ENCODE data around the gene CPB2.

CPB2 gene, protein sequence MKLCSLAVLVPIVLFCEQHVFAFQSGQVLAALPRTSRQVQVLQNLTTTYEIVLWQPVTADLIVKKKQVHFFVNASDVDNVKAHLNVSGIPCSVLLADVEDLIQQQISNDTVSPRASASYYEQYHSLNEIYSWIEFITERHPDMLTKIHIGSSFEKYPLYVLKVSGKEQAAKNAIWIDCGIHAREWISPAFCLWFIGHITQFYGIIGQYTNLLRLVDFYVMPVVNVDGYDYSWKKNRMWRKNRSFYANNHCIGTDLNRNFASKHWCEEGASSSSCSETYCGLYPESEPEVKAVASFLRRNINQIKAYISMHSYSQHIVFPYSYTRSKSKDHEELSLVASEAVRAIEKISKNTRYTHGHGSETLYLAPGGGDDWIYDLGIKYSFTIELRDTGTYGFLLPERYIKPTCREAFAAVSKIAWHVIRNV

DNA sequence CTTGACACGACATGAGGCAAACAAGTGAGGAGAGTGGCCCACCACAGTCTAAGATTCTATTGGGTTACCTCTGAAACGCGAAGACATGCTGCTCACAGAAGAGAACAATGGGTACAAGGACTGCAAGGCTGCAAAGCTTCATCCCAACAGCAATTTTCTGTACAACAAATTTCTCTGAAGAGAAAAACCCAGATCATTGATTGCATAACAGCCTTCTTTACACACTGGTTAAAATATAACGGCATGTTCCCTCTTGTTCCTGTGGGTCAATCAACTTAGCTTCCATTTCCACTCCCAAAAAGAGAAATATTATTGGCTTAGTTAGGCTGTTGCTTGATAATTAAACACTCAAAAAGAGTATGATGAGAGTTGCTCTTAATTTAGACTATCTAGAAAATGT is at the start of gene CPB2:
Gene CPB2 (minus strand): TSS at position 166 of the 400 bp plus-strand sequence. CDS start 24 bp downstream, at position 142.
- no peak for DNase-seq

DNA sequence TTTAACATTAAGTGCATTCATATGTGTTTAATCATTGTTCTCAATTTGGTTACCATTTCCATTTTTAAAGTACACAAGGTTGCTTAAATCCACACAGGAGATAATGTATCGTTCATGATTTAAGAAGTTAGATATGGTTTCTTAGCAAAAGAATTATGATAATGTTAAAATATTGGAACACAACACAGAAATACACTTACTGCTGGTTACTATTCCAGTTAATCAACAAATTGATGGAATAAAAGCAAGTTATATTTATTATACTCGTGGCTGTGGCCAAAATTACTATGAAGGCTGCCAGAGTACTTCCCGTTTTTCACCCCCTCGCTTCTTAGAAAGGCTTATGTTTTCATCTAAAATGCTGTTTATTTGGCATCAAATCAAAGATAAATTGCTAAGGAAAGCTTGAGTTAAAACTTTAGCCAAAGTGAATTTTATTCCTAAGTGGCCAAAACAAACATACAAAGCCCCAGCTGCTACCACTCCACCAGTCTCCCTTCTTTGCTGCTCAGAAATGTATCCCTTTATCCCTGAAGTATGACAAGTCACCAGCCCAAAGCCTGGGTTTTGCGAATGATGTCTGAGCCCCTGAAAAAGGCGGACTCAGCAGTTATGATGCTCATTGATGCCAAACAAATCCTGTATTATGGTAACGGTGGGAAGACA is 49.4 kb upstream of the CPB2 start:
- no peak for DNase-seq

DNA sequence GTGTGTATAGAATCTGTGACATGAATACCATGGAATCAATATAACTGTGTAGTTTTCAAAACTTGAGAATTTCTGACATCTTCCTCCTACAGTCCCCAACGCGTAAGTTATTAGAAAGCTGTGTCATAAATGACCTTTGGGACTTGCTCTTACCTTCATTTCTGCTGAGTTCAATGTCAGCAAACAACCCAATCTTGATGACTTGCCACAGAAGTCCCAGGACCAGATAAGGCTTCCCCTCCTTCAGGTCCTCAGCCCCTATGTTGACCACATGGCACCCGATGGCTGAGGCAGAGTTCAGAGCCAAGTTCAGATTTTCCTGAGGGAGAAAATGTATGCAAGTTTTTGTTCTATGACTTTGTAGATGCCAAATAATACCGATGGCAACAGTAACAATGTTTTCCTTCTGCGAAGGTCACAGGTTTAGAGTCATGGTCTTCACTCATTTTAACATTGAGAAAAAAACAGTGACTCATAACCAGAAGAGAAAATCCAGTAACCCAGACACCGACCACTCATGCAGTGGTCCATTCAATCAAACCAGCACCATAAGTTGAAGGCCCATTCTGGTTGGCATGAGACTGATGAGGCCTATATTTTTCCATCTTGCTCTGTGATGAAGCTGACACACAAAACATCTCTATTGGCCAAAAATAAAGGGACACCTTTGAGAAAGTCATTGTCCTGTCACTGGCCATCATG is 47.9 kb upstream of the CPB2 start:
- no peak for DNase-seq

DNA sequence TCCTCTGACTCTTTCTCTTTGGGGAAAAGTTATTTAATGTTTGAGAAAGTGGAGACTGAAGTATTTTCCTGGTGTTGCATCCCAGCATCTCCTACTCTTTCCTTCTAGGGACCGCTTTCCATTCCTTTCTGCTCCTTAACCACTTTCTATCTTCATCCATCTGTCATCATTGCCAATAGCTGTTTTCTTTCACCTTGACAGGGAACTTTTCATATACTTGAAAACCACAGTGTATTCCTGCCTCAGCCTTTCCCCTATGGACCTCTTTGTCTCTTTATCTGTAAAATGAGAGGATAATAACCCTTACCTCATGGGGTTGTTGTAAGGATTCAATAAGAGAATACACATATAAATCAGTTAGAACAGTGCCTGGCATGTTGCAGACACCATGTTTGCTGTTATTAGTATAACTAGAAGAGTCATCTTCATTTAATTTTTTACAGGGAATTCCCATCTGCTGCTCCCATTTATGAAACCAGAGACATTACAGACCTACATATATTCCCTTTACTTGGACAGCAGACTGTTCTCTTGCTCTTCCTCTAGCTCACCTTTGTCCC is 45.4 kb upstream of the CPB2 start:
- no peak for DNase-seq

DNA sequence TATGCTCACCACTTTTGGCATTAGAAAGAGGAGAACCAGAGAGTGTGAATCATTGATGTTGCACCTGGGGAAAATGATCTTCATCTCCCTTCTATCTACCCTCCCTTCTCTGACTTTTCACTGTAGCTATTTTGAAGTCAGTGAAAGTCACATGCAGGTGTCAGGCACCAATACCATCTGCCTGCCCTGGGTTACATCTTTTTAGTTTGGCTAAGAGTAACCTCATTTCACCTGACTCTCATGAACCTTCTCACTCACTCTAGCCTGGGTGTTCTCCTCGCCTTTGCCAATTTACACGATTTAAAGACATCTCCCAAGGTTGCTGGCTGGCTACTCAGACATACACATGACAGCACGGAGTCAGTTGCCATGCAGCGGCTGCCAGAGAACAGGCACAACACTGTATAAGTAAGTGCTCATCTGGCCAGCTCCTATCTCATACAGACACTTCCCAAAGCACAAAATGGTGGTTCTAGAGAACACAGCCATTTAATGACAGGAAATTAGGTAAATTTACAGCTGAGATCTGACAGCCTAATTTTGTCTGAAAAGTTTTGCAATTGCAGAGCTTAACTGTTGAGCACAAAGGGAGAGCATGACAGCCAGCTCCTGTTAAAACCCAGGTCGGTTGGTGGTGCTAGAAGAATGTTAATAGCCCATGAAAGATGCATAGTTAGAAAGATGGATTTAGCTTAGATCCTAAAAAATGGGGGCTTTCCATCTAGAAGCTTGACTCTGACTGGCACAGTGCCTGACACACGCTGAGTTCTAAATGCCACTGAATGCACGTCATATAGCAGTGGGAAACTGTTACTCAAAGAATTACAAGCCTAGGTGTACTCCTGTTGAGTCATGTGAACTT is 44.7 kb upstream of the CPB2 start:
- DNase-seq = no peak

DNA sequence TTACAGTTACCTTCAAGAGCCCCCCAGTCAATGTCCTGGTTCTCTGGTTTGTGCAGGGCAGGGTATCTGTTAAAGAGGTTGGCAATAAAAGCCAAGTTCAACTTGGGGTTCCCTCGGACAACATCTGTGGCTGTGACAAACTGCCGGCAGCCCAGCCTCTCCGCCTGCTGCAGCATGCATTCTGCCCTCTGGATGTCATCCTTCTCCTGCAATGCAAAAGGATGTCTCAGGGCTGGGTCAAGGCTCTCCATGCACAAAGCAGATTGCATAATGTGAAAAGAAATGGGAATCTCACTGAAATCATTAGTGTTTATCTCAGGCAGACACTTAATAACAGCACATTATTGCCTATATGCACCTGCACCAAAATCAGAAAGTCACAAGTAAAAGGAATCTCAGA is 42.1 kb upstream of the CPB2 start:
- no peak for DNase-seq

DNA sequence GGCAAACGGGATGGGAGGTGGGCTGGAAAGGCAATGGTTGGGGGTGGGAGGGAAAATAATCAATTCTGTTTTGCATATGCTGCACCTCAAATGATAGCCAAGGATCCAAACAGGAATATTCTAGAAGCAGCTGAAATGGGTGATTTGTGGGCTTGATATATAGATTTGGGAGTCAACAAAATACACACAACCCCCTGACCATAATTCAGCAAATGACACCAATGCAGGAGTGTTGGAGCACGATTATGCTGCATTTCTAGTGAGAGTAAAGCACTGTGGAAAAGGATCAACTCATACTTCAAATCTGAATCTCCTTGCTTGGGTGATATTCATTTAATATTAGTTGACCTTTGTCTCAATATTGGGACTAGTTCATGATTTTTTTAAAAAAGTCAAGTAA is 41.1 kb upstream of the CPB2 start:
- DNase-seq = no peak

DNA sequence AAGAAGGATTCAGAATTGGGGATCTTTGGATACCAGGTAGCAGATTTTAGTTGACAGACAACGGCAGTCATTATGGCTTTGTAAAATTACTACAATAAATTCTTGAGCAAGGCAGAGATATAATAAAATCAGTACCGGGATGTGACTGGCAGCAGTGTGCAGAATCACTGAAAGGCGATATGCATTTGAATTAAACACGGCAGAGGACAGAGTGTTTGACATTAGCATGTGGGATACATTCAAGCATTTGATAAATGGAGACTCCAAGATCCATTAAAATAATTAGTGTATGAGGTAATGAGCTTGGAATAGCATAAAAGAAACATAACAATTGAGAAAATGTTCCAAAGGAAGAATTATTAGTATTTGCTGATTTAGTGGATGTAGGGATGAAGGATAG is 40.3 kb upstream of the CPB2 start:
- DNase-seq = no peak

DNA sequence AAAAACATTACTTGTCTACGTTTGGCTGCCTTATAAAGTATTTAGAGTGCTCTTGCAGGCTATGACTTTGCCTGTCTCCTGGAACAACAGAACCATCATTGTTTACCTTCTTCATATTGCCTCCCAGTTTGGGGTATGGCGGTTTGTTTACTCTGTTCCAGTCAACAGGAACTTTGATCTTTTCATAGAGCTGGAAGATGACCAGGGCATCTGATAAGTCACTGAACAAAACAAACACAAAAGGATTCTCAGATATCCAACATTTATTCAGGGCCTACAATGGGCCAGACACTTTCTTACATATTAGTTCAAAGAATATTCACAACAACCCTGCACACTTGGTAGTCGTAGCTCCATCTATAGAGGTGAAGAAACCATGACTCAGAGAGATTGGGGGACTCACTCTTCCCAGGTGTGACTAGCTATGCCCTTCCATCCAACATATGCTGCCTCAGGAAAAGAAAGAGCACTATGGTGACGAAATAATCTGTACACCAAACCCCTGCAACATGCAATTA is 38.4 kb upstream of the CPB2 start:
- no peak for DNase-seq

DNA sequence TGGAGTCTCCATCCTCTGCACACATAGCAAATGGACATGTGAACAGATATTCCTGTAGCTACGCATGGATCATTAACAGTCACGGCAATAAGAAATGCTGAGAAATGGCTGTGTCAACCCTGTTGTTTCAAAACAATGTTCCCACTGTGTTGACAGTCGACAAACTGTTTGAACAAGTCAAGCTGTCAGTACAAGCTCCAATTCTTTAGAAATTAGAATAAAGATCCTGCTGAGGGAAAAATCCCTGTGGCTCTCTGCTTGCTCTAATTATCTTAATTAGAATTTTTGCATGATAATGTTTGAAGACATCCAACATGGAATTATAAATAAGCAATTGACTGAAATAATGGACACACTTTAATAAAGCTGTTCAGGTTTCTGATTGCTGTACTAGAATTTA is 37.9 kb upstream of the CPB2 start:
- DNase-seq = no peak

DNA sequence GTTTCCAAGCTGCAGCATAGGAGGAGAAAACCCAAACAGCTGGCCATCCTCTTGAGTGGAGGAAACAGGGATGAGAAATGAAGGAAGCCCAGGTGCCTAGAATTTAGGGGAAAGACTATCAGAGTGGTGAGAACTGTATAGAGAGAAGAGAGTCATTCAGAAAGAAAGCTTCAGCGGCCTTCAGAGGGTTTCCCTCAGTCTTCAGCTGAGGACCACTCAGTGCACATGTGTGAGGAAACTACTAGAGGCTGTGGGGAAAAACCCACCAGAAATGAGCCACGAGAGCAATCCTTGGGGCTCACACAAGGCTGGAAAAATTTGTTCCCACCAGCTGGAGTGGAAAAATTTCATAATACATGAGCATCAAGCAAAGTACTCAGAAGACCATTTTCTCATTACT is 35.2 kb upstream of the CPB2 start:
- DNase-seq = no peak

DNA sequence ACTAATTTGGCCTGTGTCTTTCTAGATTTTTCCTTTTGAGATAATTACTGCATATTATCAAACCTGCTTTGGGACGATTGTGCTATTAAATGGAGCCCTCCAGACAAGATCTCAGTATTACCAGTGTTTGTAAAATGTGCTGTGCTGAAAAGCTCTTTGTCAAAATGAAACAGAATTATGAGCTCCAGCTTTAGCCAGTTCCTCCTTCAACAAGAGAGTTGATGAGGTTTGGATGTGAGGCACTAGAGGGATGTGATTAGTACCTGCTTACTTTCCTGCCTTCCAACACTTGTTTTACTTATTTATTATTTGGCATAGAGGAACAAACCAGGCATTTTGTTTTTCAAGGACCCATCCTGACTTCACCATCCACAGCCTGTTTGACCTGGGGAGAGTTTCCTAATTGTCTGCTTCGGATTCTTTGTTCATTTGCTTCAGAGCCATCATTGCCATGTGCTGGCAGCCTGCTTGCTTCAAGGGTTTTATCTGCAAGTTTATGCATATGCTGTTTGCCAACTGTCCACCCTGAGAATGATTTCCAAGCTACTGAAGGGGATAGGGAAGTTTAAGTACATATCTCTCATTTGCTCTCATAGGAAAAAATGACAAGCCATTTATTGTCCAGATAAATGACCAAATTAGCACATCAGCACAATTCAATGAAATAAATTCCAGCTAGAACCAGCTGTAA is 32.9 kb upstream of the CPB2 start:
- no peak for DNase-seq

DNA sequence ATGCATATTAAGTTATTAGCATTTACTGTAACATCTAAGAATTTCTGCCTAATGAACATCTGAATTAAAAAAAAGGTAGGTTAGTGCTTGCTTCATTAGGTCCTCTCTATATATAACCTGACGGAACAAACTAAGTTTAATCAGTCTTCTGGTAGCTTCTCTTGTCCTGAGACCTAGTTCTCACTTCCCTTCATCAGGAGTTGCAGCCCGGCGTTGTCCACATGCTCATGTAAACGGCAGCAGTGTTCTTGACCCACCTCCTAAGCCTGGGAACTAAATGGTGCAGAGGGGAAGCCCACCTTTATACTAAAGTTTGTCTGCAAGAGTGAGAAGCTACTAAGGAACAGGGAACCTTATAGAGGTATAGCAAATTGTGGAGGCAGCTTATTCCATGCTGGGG is 31.9 kb upstream of the CPB2 start:
- DNase-seq = no peak

DNA sequence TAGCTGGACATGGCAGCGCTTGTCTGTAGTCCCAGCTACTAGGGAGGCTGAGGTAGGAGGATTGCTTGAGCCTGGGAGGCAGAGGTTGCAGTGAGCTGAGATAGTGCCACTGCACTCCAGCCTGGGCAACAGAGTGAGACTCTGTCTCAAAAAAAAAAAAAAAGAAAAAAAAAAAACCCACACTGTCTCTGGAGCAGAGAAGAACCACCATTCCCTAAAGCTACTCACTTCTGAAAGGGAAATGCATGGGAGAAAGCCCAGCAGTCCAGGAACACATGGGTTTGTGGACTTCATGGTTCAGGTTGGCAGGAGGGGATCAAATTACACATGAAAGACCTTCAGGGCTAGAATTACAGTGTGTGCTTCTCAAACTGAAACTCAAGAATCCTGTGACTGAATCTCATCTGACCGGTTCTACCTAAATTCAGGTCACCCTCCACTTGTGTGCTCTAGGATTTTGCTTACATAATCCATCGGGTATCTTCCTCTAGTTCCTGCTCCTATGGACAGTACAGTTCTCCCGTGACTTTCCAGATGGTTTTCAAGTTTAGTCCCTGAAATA is 30.2 kb upstream of the CPB2 start:
- DNase-seq = no peak

DNA sequence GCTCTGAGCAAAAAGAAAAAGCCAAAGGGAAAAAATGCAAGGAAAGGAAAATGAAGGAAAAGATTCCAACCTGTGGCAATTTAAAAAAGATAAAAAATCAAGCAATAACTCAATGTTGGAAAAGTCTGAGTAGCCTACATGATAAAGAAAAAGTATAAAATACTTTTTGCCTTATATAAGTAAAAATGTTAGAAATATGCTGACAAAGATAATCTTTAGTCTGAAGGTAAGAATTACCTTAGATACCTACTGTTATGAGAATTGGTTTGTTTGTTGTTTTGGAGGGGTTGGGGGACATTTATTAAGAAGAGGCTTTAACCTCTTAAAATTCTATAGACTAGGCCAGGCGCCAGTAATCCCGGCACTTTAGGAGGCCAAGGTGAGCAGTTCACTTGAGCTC is 29.7 kb upstream of the CPB2 start:
- DNase-seq = no peak

DNA sequence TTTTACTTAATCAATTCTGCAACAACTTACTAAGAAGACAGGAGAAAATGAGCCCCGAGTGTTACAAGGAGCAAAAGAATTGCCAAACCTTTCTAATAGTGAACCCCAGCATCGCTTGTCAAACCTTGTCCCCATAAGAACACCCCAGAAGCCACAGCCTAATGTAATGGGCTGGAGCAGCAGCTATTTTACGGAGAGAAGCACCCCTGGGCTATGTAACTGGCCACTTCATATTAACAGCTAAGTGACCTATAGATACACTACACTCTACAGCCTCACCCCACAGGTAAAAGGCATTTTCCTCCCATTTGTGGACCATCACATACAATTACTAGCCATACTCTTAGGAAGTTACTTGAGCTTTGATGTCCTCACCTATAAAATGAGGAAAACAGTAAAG is 27.3 kb upstream of the CPB2 start:
- no peak for DNase-seq

DNA sequence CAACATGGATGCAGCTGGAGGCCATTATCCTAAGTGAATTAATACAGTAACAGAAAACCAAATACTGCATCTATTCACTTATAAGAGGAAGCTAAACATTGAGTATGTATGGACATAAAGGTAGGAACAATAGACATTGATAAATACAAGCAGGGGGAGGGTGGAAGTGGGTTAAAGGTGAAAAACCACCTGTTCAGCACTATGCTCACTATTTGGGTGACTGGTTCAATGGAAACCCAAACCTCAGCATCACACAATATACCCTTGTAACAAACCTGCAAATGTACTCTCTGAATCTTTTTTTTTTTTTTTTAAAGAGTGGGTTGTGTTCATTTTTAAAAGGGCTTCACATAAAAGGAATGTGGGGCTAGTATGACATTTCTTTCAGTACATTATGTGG is 26.9 kb upstream of the CPB2 start:
- no peak for DNase-seq

DNA sequence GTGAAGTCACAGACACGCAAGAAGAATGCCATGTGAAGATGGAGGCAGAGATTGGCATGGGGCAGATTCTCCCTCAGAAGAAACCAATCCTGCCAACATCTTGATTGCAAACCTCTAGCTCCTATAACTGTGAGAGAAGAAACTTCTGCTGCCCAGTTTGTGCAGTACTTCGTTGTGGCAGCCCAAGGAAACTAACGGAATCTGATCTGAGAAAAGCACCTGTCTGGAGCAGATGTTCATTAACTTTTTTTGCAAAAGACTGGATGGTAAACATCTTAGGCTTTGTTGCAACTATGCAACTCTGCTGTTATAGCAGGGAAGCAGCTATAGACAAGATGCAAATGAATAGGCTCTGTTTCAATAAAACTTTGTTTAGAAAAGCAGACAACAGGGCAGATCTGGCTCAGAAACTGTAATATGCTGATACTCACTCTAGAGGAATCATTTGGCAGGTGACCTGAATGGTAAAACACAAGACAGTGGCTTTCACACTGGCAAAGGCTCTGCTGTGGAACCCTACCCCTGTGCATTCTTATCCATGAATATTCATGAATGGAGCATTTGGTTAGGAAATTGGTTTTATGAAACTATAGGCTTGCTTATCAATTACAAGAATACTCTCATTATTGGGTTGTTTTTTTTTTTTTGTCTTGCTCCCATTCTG is 25.3 kb upstream of the CPB2 start:
- DNase-seq = no peak

DNA sequence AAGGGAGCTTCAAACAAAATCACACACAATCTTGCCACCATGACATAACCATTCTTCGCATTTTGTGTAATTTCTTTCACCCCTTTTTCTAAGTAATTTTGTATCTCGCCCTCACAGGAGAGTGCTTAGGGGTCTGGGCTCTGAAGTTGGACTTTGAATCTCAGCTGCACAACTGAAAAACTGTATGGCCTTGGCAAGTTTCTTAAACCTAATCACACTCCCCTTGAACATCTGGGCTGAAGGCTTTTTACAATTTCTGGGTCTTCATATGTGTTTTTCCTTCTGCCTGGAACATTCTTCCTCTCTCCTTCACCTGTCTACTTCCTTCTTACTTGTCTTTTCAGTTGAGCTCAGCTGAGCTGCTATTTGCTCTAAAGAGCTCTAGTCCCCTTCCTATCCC is 24.3 kb upstream of the CPB2 start:
- DNase-seq = no peak

DNA sequence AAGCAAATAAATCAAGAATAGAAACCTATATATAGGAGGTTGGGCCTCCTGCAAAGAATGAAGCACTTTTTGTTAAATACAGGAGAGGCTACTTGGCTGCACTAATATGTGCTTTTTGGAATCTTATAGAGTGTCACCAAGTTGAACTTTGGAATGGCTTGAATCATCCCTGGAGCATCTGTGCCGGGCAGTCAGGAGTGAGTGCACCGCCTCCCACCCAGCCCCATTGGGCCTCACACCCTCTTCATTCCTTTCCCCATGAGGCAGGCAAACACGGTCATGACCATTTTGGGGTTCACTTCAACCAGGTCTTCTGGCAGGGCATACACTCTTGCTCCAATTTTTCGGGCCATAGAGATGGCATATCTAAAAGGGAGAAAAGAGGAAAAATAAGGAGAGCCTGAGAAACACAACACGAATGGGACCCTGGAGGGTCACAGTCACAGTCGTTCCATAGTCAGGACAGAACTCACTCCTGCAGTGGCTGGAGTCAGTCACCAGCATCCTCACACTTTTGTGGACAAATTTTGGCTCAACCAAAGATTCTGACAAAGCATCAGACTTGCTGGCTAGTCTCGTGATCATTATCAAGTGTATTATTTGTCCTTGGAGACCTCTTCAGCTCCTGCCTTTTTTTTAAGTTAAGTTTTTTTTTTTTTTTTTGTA is 22.7 kb upstream of the CPB2 start:
- no peak for DNase-seq

All from activated CD8-positive, alpha-beta memory T cell treated with anti-CD3 and anti-CD28 coated beads, Interleukin-2, amount 50 U/mL, for 48 hours (primary cell).